ENCODE measurements around the gene SPAG17.

Gene SPAG17

GRCh38 chr1:118075116-118075515 is 109.9 kb downstream of the SPAG17 start:
- no peak for DNase-seq (ENCODE audit: low read depth in 2 of 2)

- DNase-seq (ENCODE audit: low read depth in 2 of 2) = no peak
Measured at GRCh38 chr1:118073648-118074435, 111.2 kb downstream of the SPAG17 start.

- DNase-seq (ENCODE audit: low read depth in 2 of 2) = no peak
Measured at GRCh38 chr1:118049981-118050380, 135.0 kb downstream of the SPAG17 start.

GRCh38 chr1:118047650-118048224 is 137.3 kb downstream of the SPAG17 start:
- no peak for DNase-seq (ENCODE audit: low read depth in 2 of 2)

GRCh38 chr1:118047006-118047649 is 137.9 kb downstream of the SPAG17 start:
- no peak for DNase-seq (ENCODE audit: low read depth in 2 of 2)

GRCh38 chr1:118043624-118044023 is 141.4 kb downstream of the SPAG17 start:
- no peak for DNase-seq (ENCODE audit: low read depth in 2 of 2)

GRCh38 chr1:118042501-118042900 is 142.5 kb downstream of the SPAG17 start:
- no peak for DNase-seq (ENCODE audit: low read depth in 2 of 2)

GRCh38 chr1:118039170-118039569 is 145.9 kb downstream of the SPAG17 start:
- DNase-seq (ENCODE audit: low read depth in 2 of 2) = no peak

GRCh38 chr1:118032883-118033282 is 152.1 kb downstream of the SPAG17 start:
- no peak for DNase-seq (ENCODE audit: low read depth in 2 of 2)

GRCh38 chr1:118028267-118028666 is 156.8 kb downstream of the SPAG17 start:
- DNase-seq (ENCODE audit: low read depth in 2 of 2) = no peak

- DNase-seq (ENCODE audit: low read depth in 2 of 2) = no peak
Measured at GRCh38 chr1:118023199-118023598, 161.8 kb downstream of the SPAG17 start.

GRCh38 chr1:118021668-118022067 is 163.4 kb downstream of the SPAG17 start:
- no peak for DNase-seq (ENCODE audit: low read depth in 2 of 2)

GRCh38 chr1:118018060-118018459 is 167.0 kb downstream of the SPAG17 start:
- no peak for DNase-seq (ENCODE audit: low read depth in 2 of 2)

GRCh38 chr1:118013938-118014337 is 171.1 kb downstream of the SPAG17 start:
- DNase-seq (ENCODE audit: low read depth in 2 of 2) = no peak

- no peak for DNase-seq (ENCODE audit: low read depth in 2 of 2)
Measured at GRCh38 chr1:118013336-118013735, 171.7 kb downstream of the SPAG17 start.

- no peak for DNase-seq (ENCODE audit: low read depth in 2 of 2)
Measured at GRCh38 chr1:118012515-118013124, 172.4 kb downstream of the SPAG17 start.

GRCh38 chr1:118008011-118008410 is 177.0 kb downstream of the SPAG17 start:
- DNase-seq (ENCODE audit: low read depth in 2 of 2) = no peak

- DNase-seq (ENCODE audit: low read depth in 2 of 2) = no peak
Measured at GRCh38 chr1:118007391-118007790, 177.6 kb downstream of the SPAG17 start.

- no peak for DNase-seq (ENCODE audit: low read depth in 2 of 2)
Measured at GRCh38 chr1:118004312-118004711, 180.7 kb downstream of the SPAG17 start.

- DNase-seq (ENCODE audit: low read depth in 2 of 2) = no peak
Measured at GRCh38 chr1:117985973-117986372, 199.1 kb downstream of the SPAG17 start.

- no peak for DNase-seq (ENCODE audit: low read depth in 2 of 2)
Measured at GRCh38 chr1:117985239-117985638, 199.8 kb downstream of the SPAG17 start.

GRCh38 chr1:117981455-117982192 is 203.4 kb downstream of the SPAG17 start:
- DNase-seq (ENCODE audit: low read depth in 2 of 2) = no peak
